Measurements from ENCODE around the gene PI4KA.
"Not testable (repeated sequence)": the region's sequence is repeated elsewhere in the genome, so short reads cannot be mapped to it uniquely, and the experiment has no call there.

- peak in 2 of 4 experiments; percentile 20 for TF ChIP-seq CTCF (IDR thresholded peaks at IDR 0.05)
- TF ChIP-seq POLR2AphosphoS5 (IDR thresholded peaks at IDR 0.05): not testable (repeated sequence)
Observed at GRCh38 chr22:20703816-20704609, 154.6 kb downstream of the PI4KA start.

Measured in prostate gland (tissue), 2 donors.